ENCODE results near the gene BTC. TPM values are rescaled to one million over a fixed set of nuclear protein-coding genes. Genes with fewer than 3 reads are reported as not detected.

The BTC gene
- polyA plus RNA-seq (not detected in 2 replicates), polyA minus RNA-seq (not detected in 2 replicates)

GRCh38 chr4:74794382-74795010, at the start of gene BTC:
Gene BTC (minus strand): TSS chr4:74794523. CDS start chr4:74794325, 198 bp downstream.
- H3K27ac ChIP-seq (ENCODE audit: low read length) = no peak within 1 kb of the TSS
- H3K4me3 ChIP-seq (ENCODE audit: low read length) = no peak within 1 kb of the TSS
- no peak for TF ChIP-seq MXI1 (conservative IDR thresholded peaks at IDR 0.05; ENCODE audit: poor library complexity, severe bottlenecking)
- no peak for TF ChIP-seq POLR2AphosphoS5 (IDR thresholded peaks at IDR 0.05)
- no peak for TF ChIP-seq RAD21 (conservative IDR thresholded peaks at IDR 0.05)
- no peak for TF ChIP-seq EP300 (conservative IDR thresholded peaks at IDR 0.05; ENCODE audit: poor library complexity, severe bottlenecking)
- no peak within 1 kb of the TSS for H3K4me2 ChIP-seq (ENCODE audit: low read length)
- no peak within 1 kb of the TSS for H2AFZ ChIP-seq (ENCODE audit: low read depth, low read length)
- no peak within 1 kb of the TSS for H3K9ac ChIP-seq (ENCODE audit: low read length)
- H3K36me3 ChIP-seq (ENCODE audit: insufficient read depth, low read length) = no peaks in the 10 kb centered on the region
- no peaks in the 10 kb centered on the region for H4K20me1 ChIP-seq (ENCODE audit: insufficient read depth)
- no peaks in the 10 kb centered on the region for H3K79me2 ChIP-seq (replicated peaks; ENCODE audit: insufficient read depth, low read length)
- H3F3A ChIP-seq (ENCODE audit: insufficient read depth, low read length, poor library complexity, severe bottlenecking) = no peaks in the 10 kb centered on the region
- no peaks in the 10 kb centered on the region for H3K9me2 ChIP-seq (ENCODE audit: insufficient read depth, low read length)
- peaks cover 12% of the 10 kb centered on the region for H3K27me3 ChIP-seq (ENCODE audit: insufficient read depth, low read depth, low read length)
- no peaks in the 10 kb centered on the region for H3K9me3 ChIP-seq (ENCODE audit: low read length)

GRCh38 chr4:74840936-74841509, 46.7 kb upstream of the BTC start:
- no peaks in the 10 kb centered on the region for H3K9me3 ChIP-seq (ENCODE audit: low read length)
- no peak overlapping the region for H2AFZ ChIP-seq (ENCODE audit: low read depth, low read length)
- H3K9me2 ChIP-seq (ENCODE audit: insufficient read depth, low read length) = no peaks in the 10 kb centered on the region
- no peak overlapping the region for H3K4me3 ChIP-seq (ENCODE audit: low read length)
- TF ChIP-seq POLR2AphosphoS5 (IDR thresholded peaks at IDR 0.05) (no peak), MXI1 (conservative IDR thresholded peaks at IDR 0.05; ENCODE audit: poor library complexity, severe bottlenecking) (no peak), RAD21 (conservative IDR thresholded peaks at IDR 0.05) (no peak), EZH2 (IDR thresholded peaks at IDR 0.05; ENCODE audit: borderline replicate concordance, insufficient read depth, low read length, poor library complexity, severe bottlenecking) (no peak), REST (IDR thresholded peaks at IDR 0.05; ENCODE audit: borderline replicate concordance) (no peak), SMC3 (conservative IDR thresholded peaks at IDR 0.05; ENCODE audit: poor library complexity) (no peak), TAF1 (IDR thresholded peaks at IDR 0.05; ENCODE audit: low read depth) (no peak), CTCF (IDR thresholded peaks at IDR 0.05; ENCODE audit: poor library complexity, severe bottlenecking) (no peak), EP300 (conservative IDR thresholded peaks at IDR 0.05; ENCODE audit: poor library complexity, severe bottlenecking) (no peak)
- H3F3A ChIP-seq (ENCODE audit: insufficient read depth, low read length, poor library complexity, severe bottlenecking) = no peaks in the 10 kb centered on the region
- H4K20me1 ChIP-seq (ENCODE audit: insufficient read depth) = no peaks in the 10 kb centered on the region
- H3K9ac ChIP-seq (ENCODE audit: low read length) = no peak overlapping the region
- H3K27ac ChIP-seq (ENCODE audit: low read length) = no peak overlapping the region
- H3K4me2 ChIP-seq (ENCODE audit: low read length) = no peak overlapping the region
- H3K79me2 ChIP-seq (replicated peaks; ENCODE audit: insufficient read depth, low read length) = no peaks in the 10 kb centered on the region
- H3K27me3 ChIP-seq (ENCODE audit: insufficient read depth, low read depth, low read length) = no peaks in the 10 kb centered on the region
- H3K36me3 ChIP-seq (ENCODE audit: insufficient read depth, low read length) = no peaks in the 10 kb centered on the region

Data from neural cell (in vitro differentiated cells).